Measurements from ENCODE around the gene RAPGEF6.
A peak's percentile ranks its signal among the peaks of the same experiment; 100 is the strongest.
"Not testable (repeated sequence)": the region's sequence is repeated elsewhere in the genome, so short reads cannot be mapped to it uniquely, and the experiment has no call there.

The RAPGEF6 gene

GRCh38 chr5:131634996-131635683 lies at the start of gene RAPGEF6:
TSS of gene RAPGEF6 (minus strand) at chr5:131635229. CDS start at chr5:131635030, 199 bp downstream.
- DNase-seq (ENCODE audit: low read depth), result peak; percentile 94

DNA sequence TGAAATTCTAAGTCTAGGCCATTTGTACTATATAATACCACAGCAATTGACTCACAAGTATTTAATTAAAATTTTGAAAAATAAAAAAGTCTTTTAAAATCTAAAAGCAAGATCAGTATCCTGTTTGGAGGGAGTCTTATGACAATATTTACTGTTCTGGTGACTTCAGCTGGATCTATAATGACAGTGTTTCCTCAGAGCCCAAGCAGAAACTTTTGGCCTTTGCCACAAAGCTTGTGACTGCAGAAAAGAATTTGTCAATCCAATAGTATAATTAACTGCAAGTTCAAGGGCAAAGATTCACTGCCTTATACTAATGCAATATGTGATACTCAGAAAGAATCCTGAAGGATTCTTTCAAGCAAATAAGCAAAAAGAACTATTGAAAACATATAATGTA lies 49.6 kb upstream of the RAPGEF6 start:
- no peak for DNase-seq (ENCODE audit: low read depth)

GRCh38 chr5:131684051-131684450 lies 49.0 kb upstream of the RAPGEF6 start:
- no peak for DNase-seq (ENCODE audit: low read depth)

DNA sequence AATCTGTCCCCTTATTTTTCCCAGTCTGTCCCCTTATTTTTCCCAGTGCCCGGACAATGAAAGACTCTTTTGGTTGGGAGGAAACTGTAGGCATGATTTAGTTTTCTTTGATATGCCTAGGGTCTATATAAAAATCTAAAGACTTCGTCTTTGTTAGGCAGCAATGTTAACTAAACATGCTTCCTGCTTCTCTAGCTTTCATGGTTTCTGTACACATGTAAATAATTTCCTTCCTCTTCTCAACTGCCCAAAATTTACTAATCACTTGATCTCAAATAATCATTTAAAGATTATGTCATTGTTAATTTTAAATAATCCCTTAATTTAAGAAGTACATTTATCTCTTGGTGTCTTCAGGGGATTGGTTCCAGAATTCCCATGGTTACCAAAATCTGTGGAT lies 47.8 kb upstream of the RAPGEF6 start:
- DNase-seq (ENCODE audit: low read depth), result no peak

DNA sequence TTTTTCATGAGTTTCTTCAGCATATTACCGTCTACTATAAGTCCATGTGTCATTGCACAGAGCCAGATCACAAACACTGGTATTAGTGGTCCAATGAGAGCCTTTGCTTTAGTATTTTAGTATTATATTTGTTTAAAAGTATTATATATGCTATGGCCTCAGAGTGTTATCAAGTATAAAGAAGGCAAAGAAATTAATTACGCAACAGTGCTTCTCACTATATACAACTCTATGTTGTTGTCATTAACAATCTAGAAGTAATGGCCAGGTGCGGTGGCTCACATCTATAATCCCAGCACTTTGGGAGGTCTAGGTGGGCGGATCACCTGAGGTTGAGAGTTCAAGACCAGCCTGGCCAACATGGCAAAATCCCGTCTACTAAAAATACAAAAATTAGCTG lies 47.1 kb upstream of the RAPGEF6 start:
- DNase-seq (ENCODE audit: low read depth), result no peak

DNA sequence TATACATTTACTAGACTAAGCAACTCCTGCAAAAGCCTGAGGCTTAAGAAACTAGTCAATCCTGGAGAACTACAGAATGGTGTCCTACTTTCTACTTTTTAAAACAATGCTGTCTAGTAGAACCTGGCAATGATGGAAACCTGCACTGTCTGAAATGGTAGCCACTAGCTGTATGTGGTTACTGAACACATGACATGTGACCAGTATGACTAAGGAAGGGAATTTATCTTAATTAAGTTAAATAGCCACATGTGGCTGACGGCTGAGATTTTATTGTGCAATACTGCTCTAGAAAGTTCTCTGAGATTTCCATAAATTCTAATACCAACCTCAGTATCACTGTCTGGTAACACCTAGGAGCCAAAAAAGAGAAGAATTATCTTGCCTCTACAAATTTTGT lies 44.9 kb upstream of the RAPGEF6 start:
- no peak for DNase-seq (ENCODE audit: low read depth)

DNA sequence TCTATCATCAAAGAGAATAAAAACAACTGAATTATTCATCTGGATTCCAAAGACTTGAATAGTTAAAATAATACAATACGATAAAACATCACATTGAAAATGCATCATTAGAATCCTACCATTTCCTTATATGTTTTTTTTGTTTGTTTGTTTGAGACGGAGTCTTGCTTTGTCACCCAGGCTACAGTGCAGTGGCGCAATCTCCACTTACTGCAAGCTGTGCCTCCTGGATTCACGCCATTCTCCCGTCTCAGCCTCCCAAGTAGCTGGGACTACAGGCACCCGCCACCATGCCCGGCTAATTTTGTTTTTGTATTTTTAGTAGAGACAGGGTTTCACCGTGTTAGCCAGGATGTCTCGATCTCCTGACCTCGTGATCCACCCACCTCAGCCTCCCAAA lies 43.2 kb upstream of the RAPGEF6 start:
- DNase-seq (ENCODE audit: low read depth), result not testable (repeated sequence)

GRCh38 chr5:131677115-131677514 lies 42.1 kb upstream of the RAPGEF6 start:
- no peak for DNase-seq (ENCODE audit: low read depth)

- no peak for DNase-seq (ENCODE audit: low read depth)
These were observed 37.7 kb upstream of the RAPGEF6 start for GRCh38 chr5:131672776-131673175.

DNA sequence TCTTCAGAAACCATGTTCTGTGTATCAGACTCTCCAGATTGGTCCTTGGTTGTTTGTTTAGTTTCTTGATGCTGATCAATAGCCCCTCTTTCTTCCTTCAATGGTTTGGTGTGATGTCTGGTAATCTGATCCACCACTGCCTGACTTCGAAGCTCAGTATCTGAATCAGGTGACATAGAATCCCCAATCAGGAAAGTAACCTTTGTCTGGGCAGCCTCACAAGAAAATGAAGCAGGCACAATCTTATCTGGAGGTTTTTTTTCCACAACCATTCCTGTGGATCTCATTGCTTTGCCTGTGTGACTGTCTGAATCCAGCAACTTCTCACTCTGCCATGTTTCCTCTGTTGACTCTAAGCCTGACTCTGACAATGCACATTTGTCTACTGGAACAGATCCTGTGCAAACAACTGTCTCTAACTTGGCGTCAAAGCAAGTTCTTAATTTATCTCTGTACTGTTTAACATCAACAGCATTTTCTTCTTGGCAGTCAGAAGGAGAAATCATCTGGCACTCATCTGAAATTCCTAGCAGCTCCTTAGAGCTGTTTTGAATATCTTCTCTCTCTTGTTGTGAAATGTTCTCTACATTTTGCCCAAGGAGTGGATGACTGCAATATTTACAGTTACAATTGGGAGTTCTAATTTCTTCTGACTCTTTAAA lies 37.1 kb upstream of the RAPGEF6 start:
- DNase-seq (ENCODE audit: low read depth), result no peak

GRCh38 chr5:131671409-131671808 lies 36.4 kb upstream of the RAPGEF6 start:
- no peak for DNase-seq (ENCODE audit: low read depth)

DNA sequence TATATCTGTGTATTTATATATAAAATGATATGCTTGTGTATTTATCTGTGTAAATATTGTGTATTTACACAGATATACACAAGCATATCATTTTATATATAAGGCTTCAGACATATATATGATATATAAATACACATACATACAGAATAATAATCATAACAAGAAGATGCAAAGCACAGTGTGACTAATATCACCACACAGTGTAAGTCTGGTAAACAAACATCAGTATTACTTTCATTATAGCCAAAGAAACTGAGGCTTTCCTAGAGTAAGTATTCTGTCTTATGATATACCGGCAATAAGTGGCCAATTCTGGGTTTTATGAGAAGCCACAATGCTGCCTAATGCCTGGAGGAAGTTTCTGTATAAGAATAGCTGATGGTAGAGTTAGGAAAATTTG lies 29.9 kb upstream of the RAPGEF6 start:
- no peak for DNase-seq (ENCODE audit: low read depth)

- DNase-seq (ENCODE audit: low read depth), result no peak
These were observed 26.9 kb upstream of the RAPGEF6 start for GRCh38 chr5:131661933-131662332.

DNA sequence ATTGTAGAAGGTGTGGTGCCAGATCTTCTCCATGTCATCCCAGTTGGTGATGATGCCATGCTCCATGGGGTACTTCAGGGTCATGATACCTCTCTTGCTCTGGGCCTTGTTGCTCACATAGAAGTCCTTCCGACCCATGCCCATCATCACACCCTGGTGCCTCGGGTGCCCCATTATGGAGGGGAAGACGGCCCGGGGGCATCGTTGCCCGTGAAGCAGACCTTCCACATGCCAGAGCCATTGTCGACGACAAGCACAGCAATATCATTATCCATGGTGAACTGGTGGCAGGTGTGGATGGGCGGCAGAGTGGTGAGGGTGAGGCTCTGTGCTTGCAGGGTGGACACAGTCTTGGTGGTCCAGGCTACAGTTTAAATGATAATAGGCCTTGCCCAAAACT lies 24.8 kb upstream of the RAPGEF6 start:
- no peak for DNase-seq (ENCODE audit: low read depth)

GRCh38 chr5:131659290-131659689 lies 24.3 kb upstream of the RAPGEF6 start:
- DNase-seq (ENCODE audit: low read depth), result no peak

- DNase-seq (ENCODE audit: low read depth), result no peak
These were observed 19.7 kb upstream of the RAPGEF6 start for GRCh38 chr5:131654776-131655175.

DNA sequence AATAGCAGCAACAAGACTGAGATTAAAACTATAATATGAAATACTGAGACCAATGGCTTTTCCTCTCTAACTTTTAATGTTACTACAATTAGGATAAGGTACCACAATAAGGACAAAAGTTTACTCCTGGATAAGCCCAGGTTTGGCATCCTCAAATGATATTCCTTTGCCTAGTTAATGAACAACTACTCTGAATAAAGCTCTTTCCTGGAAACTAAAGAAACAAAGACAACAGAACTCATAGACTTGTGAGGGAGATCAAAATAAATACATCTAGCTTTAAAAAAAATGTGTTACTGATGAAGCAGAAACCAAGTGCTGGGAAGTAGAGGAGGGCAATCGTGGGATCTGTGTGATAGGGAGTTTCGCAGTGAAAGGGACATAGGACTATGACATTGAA lies 19.3 kb upstream of the RAPGEF6 start:
- no peak for DNase-seq (ENCODE audit: low read depth)

DNA sequence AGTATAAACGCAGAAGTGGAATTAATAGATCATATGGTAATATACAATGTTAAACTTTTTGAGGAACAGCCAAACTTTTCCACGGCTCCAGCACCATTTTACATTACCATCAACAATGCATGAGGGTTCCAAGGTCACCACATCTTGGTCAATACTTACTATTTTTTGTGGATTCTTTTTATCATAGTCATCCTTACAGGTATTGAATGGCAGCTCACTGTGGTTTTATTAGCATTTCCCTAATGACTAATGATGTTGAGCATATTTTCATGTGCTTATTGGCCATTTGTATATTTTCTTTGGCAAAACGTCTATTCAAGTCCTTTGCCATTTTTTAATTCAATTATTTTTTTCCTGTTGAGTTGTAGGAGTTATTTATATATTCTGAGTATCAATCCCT lies 14.1 kb upstream of the RAPGEF6 start:
- no peak for DNase-seq (ENCODE audit: low read depth)

DNA sequence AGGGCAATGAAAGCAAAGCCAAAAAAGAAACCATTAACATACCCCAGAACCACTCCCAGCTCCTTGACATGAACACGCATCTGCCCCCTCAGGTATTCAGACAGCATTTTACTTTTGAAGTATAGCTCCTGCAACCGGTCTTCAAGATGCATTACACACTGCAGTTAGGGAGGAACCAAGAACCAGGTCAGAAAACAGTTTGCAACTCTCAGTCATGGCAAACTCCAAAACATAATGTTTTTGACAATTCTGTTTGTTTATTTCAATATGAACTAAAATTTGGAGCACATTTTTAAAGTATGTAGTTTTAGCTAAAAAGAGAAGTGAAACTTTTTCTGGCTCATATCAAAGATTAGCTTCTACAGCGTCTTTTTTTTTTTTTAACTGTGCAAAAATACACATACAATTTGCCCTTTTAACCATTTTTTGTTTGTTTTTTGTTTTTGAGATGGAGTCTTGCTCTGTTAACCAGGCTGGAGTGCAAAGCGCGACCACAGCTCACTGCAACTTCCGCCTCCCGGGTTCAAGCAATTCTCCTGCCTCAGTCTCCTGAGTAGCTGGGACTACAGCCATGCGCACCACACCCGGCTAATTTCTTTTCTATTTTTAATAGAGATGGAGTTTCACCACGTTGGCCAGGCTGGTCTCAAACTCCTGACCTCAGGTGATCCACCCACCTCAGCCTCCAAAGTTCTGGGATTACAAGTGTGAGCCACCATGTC lies 12.2 kb upstream of the RAPGEF6 start:
- DNase-seq (ENCODE audit: low read depth), result no peak

- DNase-seq (ENCODE audit: low read depth), result no peak
These were observed 9.8 kb upstream of the RAPGEF6 start for GRCh38 chr5:131644822-131645221.

DNA sequence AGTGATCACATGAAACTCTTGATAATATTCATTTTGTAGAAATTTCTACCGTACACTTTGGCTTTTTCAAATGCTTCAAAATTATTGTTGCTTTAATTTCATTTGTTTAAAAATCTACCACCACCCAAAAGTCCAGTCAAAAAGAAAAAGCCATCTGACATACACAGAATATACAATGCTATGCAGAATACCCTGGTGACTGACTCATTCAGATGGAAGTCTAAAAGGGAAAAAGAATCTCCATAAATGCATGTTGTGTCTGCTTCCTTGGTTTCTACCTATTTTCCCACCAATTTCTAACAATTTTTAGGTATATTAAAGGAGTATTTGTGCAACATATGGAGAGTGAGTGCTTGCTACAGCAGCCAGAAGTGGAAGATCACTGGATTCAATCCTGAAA lies 9.3 kb upstream of the RAPGEF6 start:
- no peak for DNase-seq (ENCODE audit: low read depth)

GRCh38 chr5:131641494-131641893 lies 6.5 kb upstream of the RAPGEF6 start:
- DNase-seq (ENCODE audit: low read depth), result no peak
